Liver (tissue), 3 donors: ENCODE measurements around the gene S100A12.

Source experiments
- GABPA ChIP-seq, 2 donors: IDR thresholded peaks in 1 of 2; conservative IDR thresholded peaks in 1 of 2; 2 replicates each; pipeline ENCODE4 v1.6.1; 2016; ENCODE audit warnings: antibody characterized with exemption in 2 of 2, mild to moderate bottlenecking in 1 of 2, moderate library complexity in 1 of 2
- JUND ChIP-seq, 2 donors: IDR thresholded peaks; 2 replicates each; pipeline ENCODE4 v1.6.1; 2016; ENCODE audit warnings: antibody characterized with exemption in 2 of 2
- RAD21 ChIP-seq, 2 donors: IDR thresholded peaks; 2 replicates each; pipeline ENCODE4 v1.6.1; 2016; ENCODE audit warnings: antibody characterized with exemption in 2 of 2, mild to moderate bottlenecking in 2 of 2
- SP1 ChIP-seq: IDR thresholded peaks from 2 replicates; pipeline ENCODE4 v1.6.1; 2018; ENCODE audit warnings: antibody characterized with exemption, mild to moderate bottlenecking
- TAF1 ChIP-seq: conservative IDR thresholded peaks from 2 replicates; pipeline ENCODE4 v1.6.1; 2016; ENCODE audit warnings: antibody characterized with exemption, mild to moderate bottlenecking
- YY1 ChIP-seq: IDR thresholded peaks from 2 replicates; pipeline ENCODE4 v1.6.1; 2016; ENCODE audit warnings: antibody characterized with exemption, mild to moderate bottlenecking
- TF ChIP-seq, protein P1 (sequence below): IDR thresholded peaks from 2 replicates; pipeline ENCODE4 v1.6.1; 2016; ENCODE audit warnings: antibody characterized with exemption
- TF ChIP-seq, protein P2 (sequence below): fragments of 150-350 bp; IDR thresholded peaks from 2 replicates; pipeline ENCODE4 v1.5.1; 2017; ENCODE audit warnings: improper control_type of control experiment, low read depth, low read length; ENCODE audit not compliant: missing input control
- TF ChIP-seq, protein P3 (sequence below): IDR thresholded peaks from 2 replicates; pipeline ENCODE4 v1.6.1; 2016; ENCODE audit warnings: antibody characterized with exemption, mild to moderate bottlenecking
- donor health status: healthy.
- donor health status: healthy.

DNA sequence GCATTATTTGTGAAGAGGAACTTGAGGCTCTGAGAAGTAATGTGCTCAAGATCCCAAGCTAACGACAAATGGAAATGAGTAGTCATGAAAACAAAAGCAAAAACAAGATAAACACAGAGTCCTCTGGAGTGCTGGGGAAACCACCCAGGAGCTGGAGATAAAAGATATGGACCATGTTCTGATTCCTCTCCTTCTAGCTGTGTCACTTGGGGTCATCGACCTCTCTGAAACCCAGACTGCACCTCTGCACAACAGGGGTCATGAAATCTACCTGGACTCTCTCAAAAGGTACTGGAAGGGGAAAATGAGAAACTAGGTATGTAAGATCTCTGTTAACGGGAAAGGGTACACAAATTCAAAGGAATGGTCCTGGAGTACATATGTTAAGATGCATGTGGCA lies 33.2 kb downstream of the S100A12 start:
- TF ChIP-seq, protein P1, sequence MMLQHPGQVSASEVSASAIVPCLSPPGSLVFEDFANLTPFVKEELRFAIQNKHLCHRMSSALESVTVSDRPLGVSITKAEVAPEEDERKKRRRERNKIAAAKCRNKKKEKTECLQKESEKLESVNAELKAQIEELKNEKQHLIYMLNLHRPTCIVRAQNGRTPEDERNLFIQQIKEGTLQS = no peak
- TF ChIP-seq GABPA (IDR thresholded peaks at IDR 0.05 in 1 of 2, conservative IDR thresholded peaks at IDR 0.05 in 1 of 2) (no peak), RAD21 (IDR thresholded peaks at IDR 0.05) (no peak), TAF1 (no peak), JUND (IDR thresholded peaks at IDR 0.05) (no peak), SP1 (no peak), YY1 (no peak)
- TF ChIP-seq, protein P2, sequence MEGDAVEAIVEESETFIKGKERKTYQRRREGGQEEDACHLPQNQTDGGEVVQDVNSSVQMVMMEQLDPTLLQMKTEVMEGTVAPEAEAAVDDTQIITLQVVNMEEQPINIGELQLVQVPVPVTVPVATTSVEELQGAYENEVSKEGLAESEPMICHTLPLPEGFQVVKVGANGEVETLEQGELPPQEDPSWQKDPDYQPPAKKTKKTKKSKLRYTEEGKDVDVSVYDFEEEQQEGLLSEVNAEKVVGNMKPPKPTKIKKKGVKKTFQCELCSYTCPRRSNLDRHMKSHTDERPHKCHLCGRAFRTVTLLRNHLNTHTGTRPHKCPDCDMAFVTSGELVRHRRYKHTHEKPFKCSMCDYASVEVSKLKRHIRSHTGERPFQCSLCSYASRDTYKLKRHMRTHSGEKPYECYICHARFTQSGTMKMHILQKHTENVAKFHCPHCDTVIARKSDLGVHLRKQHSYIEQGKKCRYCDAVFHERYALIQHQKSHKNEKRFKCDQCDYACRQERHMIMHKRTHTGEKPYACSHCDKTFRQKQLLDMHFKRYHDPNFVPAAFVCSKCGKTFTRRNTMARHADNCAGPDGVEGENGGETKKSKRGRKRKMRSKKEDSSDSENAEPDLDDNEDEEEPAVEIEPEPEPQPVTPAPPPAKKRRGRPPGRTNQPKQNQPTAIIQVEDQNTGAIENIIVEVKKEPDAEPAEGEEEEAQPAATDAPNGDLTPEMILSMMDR = no peak
- TF ChIP-seq, protein P3, sequence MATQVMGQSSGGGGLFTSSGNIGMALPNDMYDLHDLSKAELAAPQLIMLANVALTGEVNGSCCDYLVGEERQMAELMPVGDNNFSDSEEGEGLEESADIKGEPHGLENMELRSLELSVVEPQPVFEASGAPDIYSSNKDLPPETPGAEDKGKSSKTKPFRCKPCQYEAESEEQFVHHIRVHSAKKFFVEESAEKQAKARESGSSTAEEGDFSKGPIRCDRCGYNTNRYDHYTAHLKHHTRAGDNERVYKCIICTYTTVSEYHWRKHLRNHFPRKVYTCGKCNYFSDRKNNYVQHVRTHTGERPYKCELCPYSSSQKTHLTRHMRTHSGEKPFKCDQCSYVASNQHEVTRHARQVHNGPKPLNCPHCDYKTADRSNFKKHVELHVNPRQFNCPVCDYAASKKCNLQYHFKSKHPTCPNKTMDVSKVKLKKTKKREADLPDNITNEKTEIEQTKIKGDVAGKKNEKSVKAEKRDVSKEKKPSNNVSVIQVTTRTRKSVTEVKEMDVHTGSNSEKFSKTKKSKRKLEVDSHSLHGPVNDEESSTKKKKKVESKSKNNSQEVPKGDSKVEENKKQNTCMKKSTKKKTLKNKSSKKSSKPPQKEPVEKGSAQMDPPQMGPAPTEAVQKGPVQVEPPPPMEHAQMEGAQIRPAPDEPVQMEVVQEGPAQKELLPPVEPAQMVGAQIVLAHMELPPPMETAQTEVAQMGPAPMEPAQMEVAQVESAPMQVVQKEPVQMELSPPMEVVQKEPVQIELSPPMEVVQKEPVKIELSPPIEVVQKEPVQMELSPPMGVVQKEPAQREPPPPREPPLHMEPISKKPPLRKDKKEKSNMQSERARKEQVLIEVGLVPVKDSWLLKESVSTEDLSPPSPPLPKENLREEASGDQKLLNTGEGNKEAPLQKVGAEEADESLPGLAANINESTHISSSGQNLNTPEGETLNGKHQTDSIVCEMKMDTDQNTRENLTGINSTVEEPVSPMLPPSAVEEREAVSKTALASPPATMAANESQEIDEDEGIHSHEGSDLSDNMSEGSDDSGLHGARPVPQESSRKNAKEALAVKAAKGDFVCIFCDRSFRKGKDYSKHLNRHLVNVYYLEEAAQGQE = no peak
